GM18508 (cell line): ENCODE results near the gene VPS18.
"Not testable (repeated sequence)": the region's sequence is repeated elsewhere in the genome, so short reads cannot be mapped to it uniquely, and the experiment has no call there.

ENCODE experiments used
- ATAC-seq: cut with Tn5 transposase; IDR thresholded peaks from one replicate; pipeline ENCODE4 v1.9.1; 2021; ENCODE audit warnings: moderate number of reproducible peaks; ENCODE audit not compliant: insufficient read depth, unreplicated experiment

Gene VPS18

GRCh38 chr15:40893733-40894680, at the start of gene VPS18:
Gene VPS18 (plus strand): TSS chr15:40894450. CDS start chr15:40894769, 319 bp downstream.
- ATAC-seq: peak; percentile 45

GRCh38 chr15:40844696-40845030, 49.6 kb upstream of the VPS18 start:
- no peak for ATAC-seq

GRCh38 chr15:40845036-40845435, 49.2 kb upstream of the VPS18 start:
- ATAC-seq: no peak

- ATAC-seq: no peak
Observed at GRCh38 chr15:40845511-40846284, 48.6 kb upstream of the VPS18 start.

- ATAC-seq: no peak
Observed at GRCh38 chr15:40846841-40847222, 47.4 kb upstream of the VPS18 start.

GRCh38 chr15:40847223-40847961, 46.9 kb upstream of the VPS18 start:
- ATAC-seq: no peak

- no peak for ATAC-seq
Observed at GRCh38 chr15:40850576-40851112, 43.6 kb upstream of the VPS18 start.

GRCh38 chr15:40852529-40852928, 41.7 kb upstream of the VPS18 start:
- no peak for ATAC-seq

- ATAC-seq: no peak
Observed at GRCh38 chr15:40853241-40853890, 40.9 kb upstream of the VPS18 start.

GRCh38 chr15:40854161-40854560, 40.1 kb upstream of the VPS18 start:
- ATAC-seq: no peak

GRCh38 chr15:40855706-40856234, 38.5 kb upstream of the VPS18 start:
- ATAC-seq: no peak

GRCh38 chr15:40856746-40857145, 37.5 kb upstream of the VPS18 start:
- ATAC-seq: no peak

GRCh38 chr15:40857601-40858341, 36.5 kb upstream of the VPS18 start:
- ATAC-seq: no peak

- no peak for ATAC-seq
Observed at GRCh38 chr15:40858706-40859105, 35.5 kb upstream of the VPS18 start.

- ATAC-seq: no peak
Observed at GRCh38 chr15:40859206-40859851, 34.9 kb upstream of the VPS18 start.

- ATAC-seq: not testable (repeated sequence)
Observed at GRCh38 chr15:40861147-40861546, 33.1 kb upstream of the VPS18 start.

- ATAC-seq: no peak
Observed at GRCh38 chr15:40863660-40864270, 30.5 kb upstream of the VPS18 start.

- ATAC-seq: no peak
Observed at GRCh38 chr15:40867199-40867598, 27.1 kb upstream of the VPS18 start.
